ENCODE results near the gene PTPN7.

- TF ChIP-seq, protein P1, sequence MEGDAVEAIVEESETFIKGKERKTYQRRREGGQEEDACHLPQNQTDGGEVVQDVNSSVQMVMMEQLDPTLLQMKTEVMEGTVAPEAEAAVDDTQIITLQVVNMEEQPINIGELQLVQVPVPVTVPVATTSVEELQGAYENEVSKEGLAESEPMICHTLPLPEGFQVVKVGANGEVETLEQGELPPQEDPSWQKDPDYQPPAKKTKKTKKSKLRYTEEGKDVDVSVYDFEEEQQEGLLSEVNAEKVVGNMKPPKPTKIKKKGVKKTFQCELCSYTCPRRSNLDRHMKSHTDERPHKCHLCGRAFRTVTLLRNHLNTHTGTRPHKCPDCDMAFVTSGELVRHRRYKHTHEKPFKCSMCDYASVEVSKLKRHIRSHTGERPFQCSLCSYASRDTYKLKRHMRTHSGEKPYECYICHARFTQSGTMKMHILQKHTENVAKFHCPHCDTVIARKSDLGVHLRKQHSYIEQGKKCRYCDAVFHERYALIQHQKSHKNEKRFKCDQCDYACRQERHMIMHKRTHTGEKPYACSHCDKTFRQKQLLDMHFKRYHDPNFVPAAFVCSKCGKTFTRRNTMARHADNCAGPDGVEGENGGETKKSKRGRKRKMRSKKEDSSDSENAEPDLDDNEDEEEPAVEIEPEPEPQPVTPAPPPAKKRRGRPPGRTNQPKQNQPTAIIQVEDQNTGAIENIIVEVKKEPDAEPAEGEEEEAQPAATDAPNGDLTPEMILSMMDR (conservative IDR thresholded peaks at IDR 0.05; ENCODE audit: low read depth, low read length), result no peak
- TF ChIP-seq EZH2phosphoT487 (IDR thresholded peaks at IDR 0.05; ENCODE audit: borderline replicate concordance, low read length), result no peak
Measured at GRCh38 chr1:202146993-202147392, 13.4 kb downstream of the PTPN7 start.

Measured in PC-3 (cell line).